Sigmoid colon (tissue), 4 donors: ENCODE measurements around the gene ABRACL.

Source experiments
- EP300 ChIP-seq, 4 donors: sonication (generic); formaldehyde crosslinking; IDR thresholded peaks; one replicate each; pipeline ENCODE4 v1.6.1; 2017; ENCODE audit warnings: antibody characterized with exemption in 4 of 4
- POLR2A ChIP-seq, 2 donors: fragments of 450-650 bp; IDR thresholded peaks; one replicate each; pipeline ENCODE4 v1.6.1; 2016; ENCODE audit warnings: antibody characterized with exemption in 2 of 2, mild to moderate bottlenecking in 2 of 2, moderate library complexity in 2 of 2
- POLR2AphosphoS5 ChIP-seq, 4 donors: sonication (generic); formaldehyde crosslinking; IDR thresholded peaks; one replicate each; pipeline ENCODE4 v1.6.1; 2017; ENCODE audit warnings: antibody characterized with exemption in 4 of 4
- TF ChIP-seq, protein P1 (sequence below), 4 experiments: fragments of 450-650 bp in 3 of 4; fragments of 200-600 bp in 1 of 4; IDR thresholded peaks; one replicate each; pipeline ENCODE4 v1.5.1; 2016 to 2019; ENCODE audit warnings: antibody characterized with exemption in 4 of 4, mild to moderate bottlenecking in 3 of 4, moderate library complexity in 2 of 4

DNA sequence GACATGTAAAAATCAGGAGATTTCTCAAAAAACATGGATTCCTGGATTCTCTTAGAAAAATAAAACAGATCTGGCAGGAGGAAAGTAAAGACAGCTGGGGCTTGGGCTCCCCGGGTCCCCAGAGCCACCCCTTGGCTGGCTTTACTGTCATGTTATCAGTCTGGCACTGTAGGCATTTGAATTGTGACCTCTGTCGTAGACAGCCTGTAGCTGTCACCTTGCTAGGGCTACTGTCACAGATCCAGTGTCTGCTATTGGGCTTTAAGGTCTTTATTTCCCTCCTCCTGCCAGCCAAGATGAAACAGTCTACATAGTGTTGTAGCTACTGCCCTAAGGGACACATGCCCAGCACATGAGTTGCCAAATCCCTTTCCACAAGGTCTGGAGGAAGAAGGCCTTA lies 37.5 kb downstream of the ABRACL start:
- TF ChIP-seq, protein P1, sequence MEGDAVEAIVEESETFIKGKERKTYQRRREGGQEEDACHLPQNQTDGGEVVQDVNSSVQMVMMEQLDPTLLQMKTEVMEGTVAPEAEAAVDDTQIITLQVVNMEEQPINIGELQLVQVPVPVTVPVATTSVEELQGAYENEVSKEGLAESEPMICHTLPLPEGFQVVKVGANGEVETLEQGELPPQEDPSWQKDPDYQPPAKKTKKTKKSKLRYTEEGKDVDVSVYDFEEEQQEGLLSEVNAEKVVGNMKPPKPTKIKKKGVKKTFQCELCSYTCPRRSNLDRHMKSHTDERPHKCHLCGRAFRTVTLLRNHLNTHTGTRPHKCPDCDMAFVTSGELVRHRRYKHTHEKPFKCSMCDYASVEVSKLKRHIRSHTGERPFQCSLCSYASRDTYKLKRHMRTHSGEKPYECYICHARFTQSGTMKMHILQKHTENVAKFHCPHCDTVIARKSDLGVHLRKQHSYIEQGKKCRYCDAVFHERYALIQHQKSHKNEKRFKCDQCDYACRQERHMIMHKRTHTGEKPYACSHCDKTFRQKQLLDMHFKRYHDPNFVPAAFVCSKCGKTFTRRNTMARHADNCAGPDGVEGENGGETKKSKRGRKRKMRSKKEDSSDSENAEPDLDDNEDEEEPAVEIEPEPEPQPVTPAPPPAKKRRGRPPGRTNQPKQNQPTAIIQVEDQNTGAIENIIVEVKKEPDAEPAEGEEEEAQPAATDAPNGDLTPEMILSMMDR (IDR thresholded peaks at IDR 0.05): no peak
- TF ChIP-seq POLR2A (IDR thresholded peaks at IDR 0.05): no peak
- TF ChIP-seq EP300 (IDR thresholded peaks at IDR 0.05): no peak
- TF ChIP-seq POLR2AphosphoS5 (IDR thresholded peaks at IDR 0.05): no peak
